ENCODE measurements around the gene NEUROD1.
A peak's percentile ranks its signal among the peaks of the same experiment; 100 is the strongest.

Gene NEUROD1

GRCh38 chr2:181642086-181642485, 38.2 kb downstream of the NEUROD1 start:
- no peaks in the 10 kb centered on the region for H3K79me1 ChIP-seq (replicated peaks; ENCODE audit: low read length, poor library complexity, severe bottlenecking)
- no peak overlapping the region for H4K8ac ChIP-seq (ENCODE audit: low read length)
- no peak overlapping the region for H3K18ac ChIP-seq (ENCODE audit: low read depth in 1 of 2, low read length in 2 of 2)
- no peak overlapping the region for H3K9ac ChIP-seq (ENCODE audit: low read length)
- no peak for DNase-seq
- no peaks in the 10 kb centered on the region for H3K4me1 ChIP-seq (ENCODE audit: control insufficient read depth, insufficient read depth, low read depth, low read length)
- H3K4me2 ChIP-seq (ENCODE audit: low read length, poor library complexity, severe bottlenecking) = no peak overlapping the region
- H2BK15ac ChIP-seq (ENCODE audit: low read depth, poor library complexity, severe bottlenecking) = no peak overlapping the region
- H3K36me3 ChIP-seq (ENCODE audit: control insufficient read depth in 1 of 2, insufficient read depth in 2 of 2, low read depth in 1 of 2, low read length in 2 of 2) = no peaks in the 10 kb centered on the region
- no peak overlapping the region for H3K14ac ChIP-seq (ENCODE audit: low read length in 2 of 2)
- H2AK5ac ChIP-seq (ENCODE audit: low read length, severe bottlenecking) = no peak overlapping the region
- no peak overlapping the region for H3K4ac ChIP-seq (ENCODE audit: low read depth in 1 of 2, low read length in 2 of 2)
- H2AFZ ChIP-seq (ENCODE audit: low read depth, low read length) = no peak overlapping the region
- no peak overlapping the region for H3K23ac ChIP-seq (ENCODE audit: low read length in 2 of 2)
- no peak overlapping the region for H3K27ac ChIP-seq (ENCODE audit: low read length, poor library complexity, severe bottlenecking)
- H3K27me3 ChIP-seq (ENCODE audit: control insufficient read depth in 1 of 2, insufficient read depth in 1 of 2, low read length in 2 of 2) = peaks cover 2 to 19% of the 10 kb centered on the region in 2 experiments
- H2BK5ac ChIP-seq (ENCODE audit: low read depth, low read length, poor library complexity, severe bottlenecking) = no peak overlapping the region
- H4K91ac ChIP-seq (ENCODE audit: low read length) = no peak overlapping the region
- H2BK120ac ChIP-seq (ENCODE audit: low read depth, low read length) = no peak overlapping the region
- no peak overlapping the region for H2BK12ac ChIP-seq (ENCODE audit: low read length in 2 of 2)
- 66% methylated on average over 3 of the region's 4 CpGs for WGBS
- no peak overlapping the region for H3K4me3 ChIP-seq (ENCODE audit: insufficient read depth in 1 of 2, low read depth in 1 of 2, low read length in 2 of 2)
- H3K9me3 ChIP-seq (ENCODE audit: control insufficient read depth, low read length) = no peaks in the 10 kb centered on the region

GRCh38 chr2:181639686-181640085, 40.6 kb downstream of the NEUROD1 start:
- no peak overlapping the region for H3K9ac ChIP-seq (ENCODE audit: low read length)
- no peak overlapping the region for H3K4ac ChIP-seq (ENCODE audit: low read depth in 1 of 2, low read length in 2 of 2)
- H3K23ac ChIP-seq (ENCODE audit: low read length in 2 of 2) = no peak overlapping the region
- H4K91ac ChIP-seq (ENCODE audit: low read length) = no peak overlapping the region
- no peak overlapping the region for H4K8ac ChIP-seq (ENCODE audit: low read length)
- no peak overlapping the region for H2BK12ac ChIP-seq (ENCODE audit: low read length in 2 of 2)
- H3K27ac ChIP-seq (ENCODE audit: low read length, poor library complexity, severe bottlenecking) = no peak overlapping the region
- no peaks in the 10 kb centered on the region for H3K4me1 ChIP-seq (ENCODE audit: control insufficient read depth, insufficient read depth, low read depth, low read length)
- no peak overlapping the region for H2AFZ ChIP-seq (ENCODE audit: low read depth, low read length)
- no peak overlapping the region for H3K18ac ChIP-seq (ENCODE audit: low read depth in 1 of 2, low read length in 2 of 2)
- H3K27me3 ChIP-seq (ENCODE audit: control insufficient read depth in 1 of 2, insufficient read depth in 1 of 2, low read length in 2 of 2) = peaks cover 0 to 5% of the 10 kb centered on the region in 2 experiments
- no peak overlapping the region for H2BK15ac ChIP-seq (ENCODE audit: low read depth, poor library complexity, severe bottlenecking)
- no peak for DNase-seq
- 0% methylated on average over 1 of the region's 1 CpG for WGBS
- no peaks in the 10 kb centered on the region for H3K36me3 ChIP-seq (ENCODE audit: control insufficient read depth in 1 of 2, insufficient read depth in 2 of 2, low read depth in 1 of 2, low read length in 2 of 2)
- H3K9me3 ChIP-seq (ENCODE audit: control insufficient read depth, low read length) = no peaks in the 10 kb centered on the region
- no peak overlapping the region for H3K4me2 ChIP-seq (ENCODE audit: low read length, poor library complexity, severe bottlenecking)
- no peak overlapping the region for H3K4me3 ChIP-seq (ENCODE audit: insufficient read depth in 1 of 2, low read depth in 1 of 2, low read length in 2 of 2)
- H2BK5ac ChIP-seq (ENCODE audit: low read depth, low read length, poor library complexity, severe bottlenecking) = no peak overlapping the region
- no peak overlapping the region for H2BK120ac ChIP-seq (ENCODE audit: low read depth, low read length)
- no peak overlapping the region for H3K14ac ChIP-seq (ENCODE audit: low read length in 2 of 2)
- no peak overlapping the region for H2AK5ac ChIP-seq (ENCODE audit: low read length, severe bottlenecking)
- no peaks in the 10 kb centered on the region for H3K79me1 ChIP-seq (replicated peaks; ENCODE audit: low read length, poor library complexity, severe bottlenecking)

GRCh38 chr2:181632733-181633401, 47.5 kb downstream of the NEUROD1 start:
- Histone ChIP-seq H3K27ac (ENCODE audit: low read length, poor library complexity, severe bottlenecking) (no peak overlapping the region), H3K36me3 (ENCODE audit: control insufficient read depth in 1 of 2, insufficient read depth in 2 of 2, low read depth in 1 of 2, low read length in 2 of 2) (no peaks in the 10 kb centered on the region), H3K4ac (ENCODE audit: low read depth in 1 of 2, low read length in 2 of 2) (no peak overlapping the region), H2BK12ac (ENCODE audit: low read length in 2 of 2) (no peak overlapping the region), H3K23ac (ENCODE audit: low read length in 2 of 2) (no peak overlapping the region), H3K27me3 (ENCODE audit: control insufficient read depth in 1 of 2, insufficient read depth in 1 of 2, low read length in 2 of 2) (peaks cover 4 to 7% of the 10 kb centered on the region in 2 experiments), H3K4me3 (ENCODE audit: insufficient read depth in 1 of 2, low read depth in 1 of 2, low read length in 2 of 2) (no peak overlapping the region), H4K91ac (ENCODE audit: low read length) (no peak overlapping the region), H2BK5ac (ENCODE audit: low read depth, low read length, poor library complexity, severe bottlenecking) (no peak overlapping the region), H3K4me1 (ENCODE audit: control insufficient read depth, insufficient read depth, low read depth, low read length) (peaks cover 1% of the 10 kb centered on the region), H3K4me2 (ENCODE audit: low read length, poor library complexity, severe bottlenecking) (no peak overlapping the region), H3K9ac (ENCODE audit: low read length) (no peak overlapping the region), H2BK120ac (ENCODE audit: low read depth, low read length) (no peak overlapping the region), H2AFZ (ENCODE audit: low read depth, low read length) (peak overlapping the region; percentile 29), H3K79me1 (replicated peaks; ENCODE audit: low read length, poor library complexity, severe bottlenecking) (no peaks in the 10 kb centered on the region), H3K18ac (ENCODE audit: low read depth in 1 of 2, low read length in 2 of 2) (no peak overlapping the region), H4K8ac (ENCODE audit: low read length) (no peak overlapping the region), H3K14ac (ENCODE audit: low read length in 2 of 2) (no peak overlapping the region), H2BK15ac (ENCODE audit: low read depth, poor library complexity, severe bottlenecking) (no peak overlapping the region), H3K9me3 (ENCODE audit: control insufficient read depth, low read length) (no peaks in the 10 kb centered on the region), H2AK5ac (ENCODE audit: low read length, severe bottlenecking) (no peak overlapping the region)
- WGBS = 80% methylated on average over 4 of the region's 4 CpGs
- no peak for DNase-seq

GRCh38 chr2:181628590-181629585, 51.4 kb downstream of the NEUROD1 start:
- H2BK15ac ChIP-seq (ENCODE audit: low read depth, poor library complexity, severe bottlenecking) = no peak overlapping the region

More at GRCh38 chr2:181628590-181629585, 51.4 kb downstream of the NEUROD1 start:
- H3K9me3 ChIP-seq (ENCODE audit: control insufficient read depth, low read length) = no peaks in the 10 kb centered on the region
- H3K9ac ChIP-seq (ENCODE audit: low read length) = no peak overlapping the region
- no CpG with 5 or more reads among the region's 3 CpGs for WGBS
- H2AK5ac ChIP-seq (ENCODE audit: low read length, severe bottlenecking) = no peak overlapping the region
- no peaks in the 10 kb centered on the region for H3K79me1 ChIP-seq (replicated peaks; ENCODE audit: low read length, poor library complexity, severe bottlenecking)
- no peaks in the 10 kb centered on the region for H3K36me3 ChIP-seq (ENCODE audit: control insufficient read depth in 1 of 2, insufficient read depth in 2 of 2, low read depth in 1 of 2, low read length in 2 of 2)
- DNase-seq = no peak
- H4K8ac ChIP-seq (ENCODE audit: low read length) = no peak overlapping the region
- peaks cover 5 to 7% of the 10 kb centered on the region in 2 experiments for H3K27me3 ChIP-seq (ENCODE audit: control insufficient read depth in 1 of 2, insufficient read depth in 1 of 2, low read length in 2 of 2)
- no peak overlapping the region for H2BK5ac ChIP-seq (ENCODE audit: low read depth, low read length, poor library complexity, severe bottlenecking)
- no peak overlapping the region for H4K91ac ChIP-seq (ENCODE audit: low read length)
- H2AFZ ChIP-seq (ENCODE audit: low read depth, low read length) = no peak overlapping the region
- no peak overlapping the region for H3K4me2 ChIP-seq (ENCODE audit: low read length, poor library complexity, severe bottlenecking)
- peaks cover 1% of the 10 kb centered on the region for H3K4me1 ChIP-seq (ENCODE audit: control insufficient read depth, insufficient read depth, low read depth, low read length)
- H2BK12ac ChIP-seq (ENCODE audit: low read length in 2 of 2) = no peak overlapping the region
- no peak overlapping the region for H3K23ac ChIP-seq (ENCODE audit: low read length in 2 of 2)
- no peak overlapping the region for H2BK120ac ChIP-seq (ENCODE audit: low read depth, low read length)
- H3K18ac ChIP-seq (ENCODE audit: low read depth in 1 of 2, low read length in 2 of 2) = no peak overlapping the region
- no peak overlapping the region for H3K4me3 ChIP-seq (ENCODE audit: insufficient read depth in 1 of 2, low read depth in 1 of 2, low read length in 2 of 2)
- no peak overlapping the region for H3K4ac ChIP-seq (ENCODE audit: low read depth in 1 of 2, low read length in 2 of 2)
- H3K27ac ChIP-seq (ENCODE audit: low read length, poor library complexity, severe bottlenecking) = no peak overlapping the region
- no peak overlapping the region for H3K14ac ChIP-seq (ENCODE audit: low read length in 2 of 2)
